Measurements from ENCODE around the gene SLC9A3. TPM values are rescaled to one million over a fixed set of nuclear protein-coding genes. Genes with fewer than 3 reads are reported as not detected.

SLC9A3 gene
- total and polyA plus RNA-seq, 2 of the 13 experiments (the other 11 are each of a cell fraction or from before 2014, with no cell fraction given) = 1.5 to 1.8 TPM

- TF ChIP-seq NONO (IDR thresholded peaks at IDR 0.05) = no peak
- 0 out of 2 replicates have a peak, but pooled peaks have one; percentile 11 for TF ChIP-seq NONO (CRISPR knock-in tag; conservative IDR thresholded peaks at IDR 0.05)
Observed at GRCh38 chr5:476102-476813, 48.0 kb downstream of the SLC9A3 start (continued).

GRCh38 chr5:475704-476101 is 48.5 kb downstream of the SLC9A3 start:
- in situ Hi-C loops (cut with HindIII; ENCODE audit: extremely low pct_ligation_motif_present, low pct_unique_long_range_greater_than_20kb) = no loop called here
- POLR2A ChIA-PET = no interaction called here
- no peak overlapping the region for H3K9ac ChIP-seq (ENCODE audit: insufficient read depth, low read depth, low read length)

More at GRCh38 chr5:475704-476101, 48.5 kb downstream of the SLC9A3 start:
- H3K27ac ChIP-seq (ENCODE audit: extremely low read length, insufficient read depth, low read length) = no peak overlapping the region
- no peak for ATAC-seq
- CTCF ChIA-PET (ENCODE audit: low intra/inter-chr PET ratio, low total read pairs) = no interaction called here
- no peak overlapping the region for H3K4me2 ChIP-seq (ENCODE audit: low read depth, low read length)
- H3K9me3 ChIP-seq (ENCODE audit: low read length) = no peaks in the 10 kb centered on the region
- no peak overlapping the region for H2AFZ ChIP-seq (ENCODE audit: low read length)
- no peak overlapping the region for H3K4me3 ChIP-seq (replicated peaks in 1 of 3; ENCODE audit: insufficient read depth in 1 of 3, low read depth in 2 of 3, low read length in 3 of 3)
- no peak for DNase-seq (ENCODE audit: low spot score)
- TF ChIP-seq KLF16 (CRISPR knock-in tag; IDR thresholded peaks at IDR 0.05) (no peak), RAD21 (CRISPR knock-in tag; IDR thresholded peaks at IDR 0.05) (no peak), ZNF784 (CRISPR knock-in tag; IDR thresholded peaks at IDR 0.05; ENCODE audit: borderline replicate concordance) (0 out of 2 replicates have a peak, but pooled peaks have one; percentile 36), HDAC1 (CRISPR knock-in tag; IDR thresholded peaks at IDR 0.05) (no peak), ZNF335 (CRISPR knock-in tag; IDR thresholded peaks at IDR 0.05) (no peak), ZBTB20 (CRISPR knock-in tag; IDR thresholded peaks at IDR 0.05; ENCODE audit: borderline replicate concordance, low read depth) (no peak)
- TF ChIP-seq, protein P1, sequence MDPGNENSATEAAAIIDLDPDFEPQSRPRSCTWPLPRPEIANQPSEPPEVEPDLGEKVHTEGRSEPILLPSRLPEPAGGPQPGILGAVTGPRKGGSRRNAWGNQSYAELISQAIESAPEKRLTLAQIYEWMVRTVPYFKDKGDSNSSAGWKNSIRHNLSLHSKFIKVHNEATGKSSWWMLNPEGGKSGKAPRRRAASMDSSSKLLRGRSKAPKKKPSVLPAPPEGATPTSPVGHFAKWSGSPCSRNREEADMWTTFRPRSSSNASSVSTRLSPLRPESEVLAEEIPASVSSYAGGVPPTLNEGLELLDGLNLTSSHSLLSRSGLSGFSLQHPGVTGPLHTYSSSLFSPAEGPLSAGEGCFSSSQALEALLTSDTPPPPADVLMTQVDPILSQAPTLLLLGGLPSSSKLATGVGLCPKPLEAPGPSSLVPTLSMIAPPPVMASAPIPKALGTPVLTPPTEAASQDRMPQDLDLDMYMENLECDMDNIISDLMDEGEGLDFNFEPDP (CRISPR knock-in tag; conservative IDR thresholded peaks at IDR 0.05) = no peak
- TF ChIP-seq, protein P2, sequence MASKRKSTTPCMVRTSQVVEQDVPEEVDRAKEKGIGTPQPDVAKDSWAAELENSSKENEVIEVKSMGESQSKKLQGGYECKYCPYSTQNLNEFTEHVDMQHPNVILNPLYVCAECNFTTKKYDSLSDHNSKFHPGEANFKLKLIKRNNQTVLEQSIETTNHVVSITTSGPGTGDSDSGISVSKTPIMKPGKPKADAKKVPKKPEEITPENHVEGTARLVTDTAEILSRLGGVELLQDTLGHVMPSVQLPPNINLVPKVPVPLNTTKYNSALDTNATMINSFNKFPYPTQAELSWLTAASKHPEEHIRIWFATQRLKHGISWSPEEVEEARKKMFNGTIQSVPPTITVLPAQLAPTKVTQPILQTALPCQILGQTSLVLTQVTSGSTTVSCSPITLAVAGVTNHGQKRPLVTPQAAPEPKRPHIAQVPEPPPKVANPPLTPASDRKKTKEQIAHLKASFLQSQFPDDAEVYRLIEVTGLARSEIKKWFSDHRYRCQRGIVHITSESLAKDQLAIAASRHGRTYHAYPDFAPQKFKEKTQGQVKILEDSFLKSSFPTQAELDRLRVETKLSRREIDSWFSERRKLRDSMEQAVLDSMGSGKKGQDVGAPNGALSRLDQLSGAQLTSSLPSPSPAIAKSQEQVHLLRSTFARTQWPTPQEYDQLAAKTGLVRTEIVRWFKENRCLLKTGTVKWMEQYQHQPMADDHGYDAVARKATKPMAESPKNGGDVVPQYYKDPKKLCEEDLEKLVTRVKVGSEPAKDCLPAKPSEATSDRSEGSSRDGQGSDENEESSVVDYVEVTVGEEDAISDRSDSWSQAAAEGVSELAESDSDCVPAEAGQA (IDR thresholded peaks at IDR 0.05; ENCODE audit: low read depth) = no peak
- TF ChIP-seq, protein P2 (CRISPR knock-in tag; IDR thresholded peaks at IDR 0.05; ENCODE audit: borderline replicate concordance) = no peak
- TF ChIP-seq, protein P3, sequence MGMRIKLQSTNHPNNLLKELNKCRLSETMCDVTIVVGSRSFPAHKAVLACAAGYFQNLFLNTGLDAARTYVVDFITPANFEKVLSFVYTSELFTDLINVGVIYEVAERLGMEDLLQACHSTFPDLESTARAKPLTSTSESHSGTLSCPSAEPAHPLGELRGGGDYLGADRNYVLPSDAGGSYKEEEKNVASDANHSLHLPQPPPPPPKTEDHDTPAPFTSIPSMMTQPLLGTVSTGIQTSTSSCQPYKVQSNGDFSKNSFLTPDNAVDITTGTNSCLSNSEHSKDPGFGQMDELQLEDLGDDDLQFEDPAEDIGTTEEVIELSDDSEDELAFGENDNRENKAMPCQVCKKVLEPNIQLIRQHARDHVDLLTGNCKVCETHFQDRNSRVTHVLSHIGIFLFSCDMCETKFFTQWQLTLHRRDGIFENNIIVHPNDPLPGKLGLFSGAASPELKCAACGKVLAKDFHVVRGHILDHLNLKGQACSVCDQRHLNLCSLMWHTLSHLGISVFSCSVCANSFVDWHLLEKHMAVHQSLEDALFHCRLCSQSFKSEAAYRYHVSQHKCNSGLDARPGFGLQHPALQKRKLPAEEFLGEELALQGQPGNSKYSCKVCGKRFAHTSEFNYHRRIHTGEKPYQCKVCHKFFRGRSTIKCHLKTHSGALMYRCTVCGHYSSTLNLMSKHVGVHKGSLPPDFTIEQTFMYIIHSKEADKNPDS (CRISPR knock-in tag; IDR thresholded peaks at IDR 0.05) = no peak
- WGBS (ENCODE audit: low lambda C conversion rate) = no CpG with 5 or more reads among the region's 8 CpGs
- peaks cover 16 to 60% of the 10 kb centered on the region in 2 experiments for H3K27me3 ChIP-seq (ENCODE audit: control insufficient read depth in 1 of 2, insufficient read depth in 2 of 2, low read length in 2 of 2)
- intact Hi-C loops (cut with micrococcal nuclease; ENCODE audit: unreplicated experiment) = no loop called here
- H3K4me1 ChIP-seq (ENCODE audit: insufficient read depth, low read length) = peaks cover 30% of the 10 kb centered on the region
- FAIRE-seq = no peak
- H3K36me3 ChIP-seq (replicated peaks in 1 of 2; ENCODE audit: control insufficient read depth in 1 of 2, insufficient read depth in 2 of 2, low read length in 2 of 2) = peaks cover 0 to 4% of the 10 kb centered on the region in 2 experiments; a peak in 1 of 5 replicates
- peaks cover 4% of the 10 kb centered on the region; the same call in 1 of the 2 replicates for H4K20me1 ChIP-seq (ENCODE audit: insufficient read depth, low read length)
- H3K79me2 ChIP-seq (ENCODE audit: insufficient read depth, low read length) = peaks cover 3% of the 10 kb centered on the region
- no TSS peak for BruUV-seq (replicated peaks)

Measured in HepG2 (cell line).